ENCODE results near the gene F11R.
"Not testable (repeated sequence)": the region's sequence is repeated elsewhere in the genome, so short reads cannot be mapped to it uniquely, and the experiment has no call there.

The F11R gene

GRCh38 chr1:161039154-161039545 is 18.2 kb upstream of the F11R start:
- H3K4me3 ChIP-seq (ENCODE audit: low read depth, low read length): peak overlapping the region; percentile 63
- TF ChIP-seq CTCF (IDR thresholded peaks at IDR 0.05; ENCODE audit: borderline replicate concordance, insufficient read depth, low read depth, low read length): no peak

GRCh38 chr1:161038523-161039153 is 17.7 kb upstream of the F11R start, which contains the start of gene TSTD1:
TSTD1 (minus strand) TSS chr1:161038964; CDS start chr1:161038889, 75 bp downstream.
- no peak for TF ChIP-seq CTCF (IDR thresholded peaks at IDR 0.05; ENCODE audit: borderline replicate concordance, insufficient read depth, low read depth, low read length)
- H3K4me3 ChIP-seq (ENCODE audit: low read depth, low read length): peak within 1 kb of the TSS; percentile 63

GRCh38 chr1:161037661-161038522 is 16.9 kb upstream of the F11R start:
- peak overlapping the region; percentile 63 for H3K4me3 ChIP-seq (ENCODE audit: low read depth, low read length)
- no peak for TF ChIP-seq CTCF (IDR thresholded peaks at IDR 0.05; ENCODE audit: borderline replicate concordance, insufficient read depth, low read depth, low read length)

GRCh38 chr1:161033751-161034150 is 12.8 kb upstream of the F11R start:
- no peak for TF ChIP-seq CTCF (IDR thresholded peaks at IDR 0.05; ENCODE audit: borderline replicate concordance, insufficient read depth, low read depth, low read length)
- no peak overlapping the region for H3K4me3 ChIP-seq (ENCODE audit: low read depth, low read length)

GRCh38 chr1:161032409-161032808 is 11.5 kb upstream of the F11R start:
- no peak overlapping the region for H3K4me3 ChIP-seq (ENCODE audit: low read depth, low read length)
- no peak for TF ChIP-seq CTCF (IDR thresholded peaks at IDR 0.05; ENCODE audit: borderline replicate concordance, insufficient read depth, low read depth, low read length)

- no peak for TF ChIP-seq CTCF (IDR thresholded peaks at IDR 0.05; ENCODE audit: borderline replicate concordance, insufficient read depth, low read depth, low read length)
- no peak overlapping the region for H3K4me3 ChIP-seq (ENCODE audit: low read depth, low read length)
These were observed 10.9 kb upstream of the F11R start for GRCh38 chr1:161031874-161032273.

GRCh38 chr1:161029466-161029865 is 8.5 kb upstream of the F11R start:
- not testable (repeated sequence) for H3K4me3 ChIP-seq (ENCODE audit: low read depth, low read length)

GRCh38 chr1:161026954-161027353 is 6.0 kb upstream of the F11R start:
- H3K4me3 ChIP-seq (ENCODE audit: low read depth, low read length): not testable (repeated sequence)

GRCh38 chr1:161022432-161022831 is 1.5 kb upstream of the F11R start:
- H3K4me3 ChIP-seq (ENCODE audit: low read depth, low read length): not testable (repeated sequence)

Measured in GM12875 (cell line).